Measurements from ENCODE around the gene MTMR12.
A peak's percentile ranks its signal among the peaks of the same experiment; 100 is the strongest.
"Not testable (repeated sequence)": the region's sequence is repeated elsewhere in the genome, so short reads cannot be mapped to it uniquely, and the experiment has no call there.

MTMR12 gene

GRCh38 chr5:32320576-32320975 is 7.8 kb upstream of the MTMR12 start:
- no peak overlapping the region for H3K9ac ChIP-seq (ENCODE audit: insufficient read length)
- no peaks in the 10 kb centered on the region for H3K9me3 ChIP-seq (ENCODE audit: low read depth, low read length)
- DNase-seq (ENCODE audit: low read depth, low spot score): no peak
- TF ChIP-seq POLR2AphosphoS5 (IDR thresholded peaks at IDR 0.05; ENCODE audit: borderline replicate concordance, low read depth, low read length): no peak
- TF ChIP-seq FOXP2 (optimal IDR thresholded peaks at IDR 0.05; ENCODE audit: control extremely low read depth, extremely low read length, insufficient read depth): no peak
- TF ChIP-seq EZH2 (IDR thresholded peaks at IDR 0.05): no peak
- H3K4me3 ChIP-seq: no peak overlapping the region
- H3K27ac ChIP-seq: no peak overlapping the region
- no peaks in the 10 kb centered on the region for H3K36me3 ChIP-seq (ENCODE audit: insufficient read depth, low read length)

- Histone ChIP-seq H3K9me3 (ENCODE audit: low read depth, low read length) (no peaks in the 10 kb centered on the region), H3K4me3 (no peak overlapping the region), H3K27ac (no peak overlapping the region), H3K36me3 (ENCODE audit: insufficient read depth, low read length) (no peaks in the 10 kb centered on the region), H3K9ac (ENCODE audit: insufficient read length) (no peak overlapping the region)
- TF ChIP-seq FOXP2 (optimal IDR thresholded peaks at IDR 0.05; ENCODE audit: control extremely low read depth, extremely low read length, insufficient read depth): no peak
- no peak for TF ChIP-seq EZH2 (IDR thresholded peaks at IDR 0.05)
- TF ChIP-seq POLR2AphosphoS5 (IDR thresholded peaks at IDR 0.05; ENCODE audit: borderline replicate concordance, low read depth, low read length): no peak
- no peak for DNase-seq (ENCODE audit: low read depth, low spot score)
Measured at GRCh38 chr5:32319926-32320543, 7.3 kb upstream of the MTMR12 start.

- H3K9me3 ChIP-seq (ENCODE audit: low read depth, low read length): no peaks in the 10 kb centered on the region
- no peak overlapping the region for H3K9ac ChIP-seq (ENCODE audit: insufficient read length)
- H3K36me3 ChIP-seq (ENCODE audit: insufficient read depth, low read length): no peaks in the 10 kb centered on the region
- no peak overlapping the region for H3K27ac ChIP-seq
- no peak for DNase-seq (ENCODE audit: low read depth, low spot score)
- no peak overlapping the region for H3K4me3 ChIP-seq
- TF ChIP-seq POLR2AphosphoS5 (IDR thresholded peaks at IDR 0.05; ENCODE audit: borderline replicate concordance, low read depth, low read length) (no peak), FOXP2 (optimal IDR thresholded peaks at IDR 0.05; ENCODE audit: control extremely low read depth, extremely low read length, insufficient read depth) (no peak), EZH2 (IDR thresholded peaks at IDR 0.05) (no peak)
Measured at GRCh38 chr5:32319392-32319791, 6.7 kb upstream of the MTMR12 start.

- Histone ChIP-seq H3K36me3 (ENCODE audit: insufficient read depth, low read length) (no peaks in the 10 kb centered on the region), H3K9ac (ENCODE audit: insufficient read length) (no peak overlapping the region), H3K9me3 (ENCODE audit: low read depth, low read length) (no peaks in the 10 kb centered on the region), H3K27ac (no peak overlapping the region), H3K4me3 (no peak overlapping the region)
- TF ChIP-seq FOXP2 (optimal IDR thresholded peaks at IDR 0.05; ENCODE audit: control extremely low read depth, extremely low read length, insufficient read depth) (no peak), EZH2 (IDR thresholded peaks at IDR 0.05) (no peak), POLR2AphosphoS5 (IDR thresholded peaks at IDR 0.05; ENCODE audit: borderline replicate concordance, low read depth, low read length) (no peak)
- no peak for DNase-seq (ENCODE audit: low read depth, low spot score)
Measured at GRCh38 chr5:32317041-32317440, 4.3 kb upstream of the MTMR12 start.

GRCh38 chr5:32315221-32316014 is 2.7 kb upstream of the MTMR12 start:
- Histone ChIP-seq H3K9me3 (ENCODE audit: low read depth, low read length) (no peaks in the 10 kb centered on the region), H3K36me3 (ENCODE audit: insufficient read depth, low read length) (no peaks in the 10 kb centered on the region), H3K27ac (no peak overlapping the region), H3K9ac (ENCODE audit: insufficient read length) (no peak overlapping the region), H3K4me3 (no peak overlapping the region)
- no peak for DNase-seq (ENCODE audit: low read depth, low spot score)
- TF ChIP-seq FOXP2 (optimal IDR thresholded peaks at IDR 0.05; ENCODE audit: control extremely low read depth, extremely low read length, insufficient read depth) (no peak), POLR2AphosphoS5 (IDR thresholded peaks at IDR 0.05; ENCODE audit: borderline replicate concordance, low read depth, low read length) (no peak), EZH2 (IDR thresholded peaks at IDR 0.05) (no peak)

- 0 out of 2 replicates have a peak, but pooled peaks cover 3% of the 10 kb centered on the region for H3K36me3 ChIP-seq (ENCODE audit: insufficient read depth, low read length)
- TF ChIP-seq FOXP2 (optimal IDR thresholded peaks at IDR 0.05; ENCODE audit: control extremely low read depth, extremely low read length, insufficient read depth): no peak
- no peak for TF ChIP-seq POLR2AphosphoS5 (IDR thresholded peaks at IDR 0.05; ENCODE audit: borderline replicate concordance, low read depth, low read length)
- no peak for TF ChIP-seq EZH2 (IDR thresholded peaks at IDR 0.05)
- no peak overlapping the region for H3K4me3 ChIP-seq
- no peaks in the 10 kb centered on the region for H3K9me3 ChIP-seq (ENCODE audit: low read depth, low read length)
- no peak overlapping the region for H3K27ac ChIP-seq
- no peak for DNase-seq (ENCODE audit: low read depth, low spot score)
- no peak overlapping the region for H3K9ac ChIP-seq (ENCODE audit: insufficient read length)
Measured at GRCh38 chr5:32314658-32315057, 1.9 kb upstream of the MTMR12 start.

GRCh38 chr5:32314152-32314488 is 1.4 kb upstream of the MTMR12 start:
- H3K4me3 ChIP-seq; H3K9me3 ChIP-seq (ENCODE audit: low read depth, low read length); H3K9ac ChIP-seq (ENCODE audit: insufficient read length); H3K36me3 ChIP-seq (ENCODE audit: insufficient read depth, low read length); DNase-seq (ENCODE audit: low read depth, low spot score); H3K27ac ChIP-seq: not testable (repeated sequence)

- Histone ChIP-seq H3K27ac (no peak overlapping the region), H3K9me3 (ENCODE audit: low read depth, low read length) (no peaks in the 10 kb centered on the region), H3K9ac (ENCODE audit: insufficient read length) (peak overlapping the region; percentile 86), H3K4me3 (peak overlapping the region; percentile 88), H3K36me3 (ENCODE audit: insufficient read depth, low read length) (0 out of 2 replicates have a peak, but pooled peaks cover 3% of the 10 kb centered on the region)
- no peak for TF ChIP-seq FOXP2 (optimal IDR thresholded peaks at IDR 0.05; ENCODE audit: control extremely low read depth, extremely low read length, insufficient read depth)
- TF ChIP-seq POLR2AphosphoS5 (IDR thresholded peaks at IDR 0.05; ENCODE audit: borderline replicate concordance, low read depth, low read length): no peak
- TF ChIP-seq EZH2 (IDR thresholded peaks at IDR 0.05): no peak
- DNase-seq (ENCODE audit: low read depth, low spot score): no peak
Measured at GRCh38 chr5:32312197-32312594, 543 bp downstream of the MTMR12 start.

All from SK-N-MC (cell line).